ENCODE results near the gene PTRH1.

DNA sequence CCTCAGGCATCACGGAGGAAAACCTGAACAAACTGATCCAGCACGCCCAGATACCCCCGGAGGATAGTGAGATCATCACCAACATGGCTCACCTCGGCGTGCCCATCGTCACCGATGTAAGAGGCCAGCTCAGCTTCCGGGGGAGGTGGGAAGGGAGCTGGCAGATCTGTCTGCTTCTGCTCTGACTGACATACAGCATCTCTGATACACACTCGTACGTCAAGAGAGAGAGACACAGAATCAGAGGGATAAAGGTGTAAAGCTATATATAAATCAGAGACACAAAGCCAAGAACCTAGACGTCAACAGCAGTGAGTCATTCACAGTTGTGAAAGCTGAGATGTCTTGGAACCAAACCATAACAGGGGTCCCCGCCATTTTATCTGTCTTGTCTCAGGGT is 38.8 kb downstream of the PTRH1 start:
- TF ChIP-seq, protein P1, sequence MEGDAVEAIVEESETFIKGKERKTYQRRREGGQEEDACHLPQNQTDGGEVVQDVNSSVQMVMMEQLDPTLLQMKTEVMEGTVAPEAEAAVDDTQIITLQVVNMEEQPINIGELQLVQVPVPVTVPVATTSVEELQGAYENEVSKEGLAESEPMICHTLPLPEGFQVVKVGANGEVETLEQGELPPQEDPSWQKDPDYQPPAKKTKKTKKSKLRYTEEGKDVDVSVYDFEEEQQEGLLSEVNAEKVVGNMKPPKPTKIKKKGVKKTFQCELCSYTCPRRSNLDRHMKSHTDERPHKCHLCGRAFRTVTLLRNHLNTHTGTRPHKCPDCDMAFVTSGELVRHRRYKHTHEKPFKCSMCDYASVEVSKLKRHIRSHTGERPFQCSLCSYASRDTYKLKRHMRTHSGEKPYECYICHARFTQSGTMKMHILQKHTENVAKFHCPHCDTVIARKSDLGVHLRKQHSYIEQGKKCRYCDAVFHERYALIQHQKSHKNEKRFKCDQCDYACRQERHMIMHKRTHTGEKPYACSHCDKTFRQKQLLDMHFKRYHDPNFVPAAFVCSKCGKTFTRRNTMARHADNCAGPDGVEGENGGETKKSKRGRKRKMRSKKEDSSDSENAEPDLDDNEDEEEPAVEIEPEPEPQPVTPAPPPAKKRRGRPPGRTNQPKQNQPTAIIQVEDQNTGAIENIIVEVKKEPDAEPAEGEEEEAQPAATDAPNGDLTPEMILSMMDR (IDR thresholded peaks at IDR 0.05), result no peak
- TF ChIP-seq POLR2A (IDR thresholded peaks at IDR 0.05) (no peak), POLR2AphosphoS5 (IDR thresholded peaks at IDR 0.05) (no peak)
